GM19023 (cell line): ENCODE data around the gene RADX.

Experiments
- ATAC-seq: cut with Tn5 transposase; IDR thresholded peaks from one replicate; pipeline ENCODE4 v1.9.1; 2021; ENCODE audit warnings: mild to moderate bottlenecking, moderate library complexity; ENCODE audit not compliant: unreplicated experiment

The RADX gene

GRCh38 chrX:106680716-106681115 lies 68.9 kb downstream of the RADX start:
- ATAC-seq, result no peak

GRCh38 chrX:106684207-106684606 lies 72.4 kb downstream of the RADX start:
- no peak for ATAC-seq

- ATAC-seq, result no peak
Measured at GRCh38 chrX:106692425-106693065, 80.8 kb downstream of the RADX start.

- no peak for ATAC-seq
Measured at GRCh38 chrX:106696502-106696901, 84.7 kb downstream of the RADX start.

GRCh38 chrX:106698693-106699092 lies 86.9 kb downstream of the RADX start:
- no peak for ATAC-seq

- no peak for ATAC-seq
Measured at GRCh38 chrX:106702636-106703035, 90.9 kb downstream of the RADX start.

GRCh38 chrX:106706466-106706865 lies 94.7 kb downstream of the RADX start:
- ATAC-seq, result no peak

GRCh38 chrX:106707771-106708454 lies 96.1 kb downstream of the RADX start:
- ATAC-seq, result no peak

- ATAC-seq, result no peak
Measured at GRCh38 chrX:106710771-106711170, 99.0 kb downstream of the RADX start.

GRCh38 chrX:106711375-106711774 lies 99.6 kb downstream of the RADX start:
- no peak for ATAC-seq

- no peak for ATAC-seq
Measured at GRCh38 chrX:106716004-106716403, 104.2 kb downstream of the RADX start.

- no peak for ATAC-seq
Measured at GRCh38 chrX:106716463-106716862, 104.7 kb downstream of the RADX start.

- no peak for ATAC-seq
Measured at GRCh38 chrX:106718709-106719108, 106.9 kb downstream of the RADX start.

- no peak for ATAC-seq
Measured at GRCh38 chrX:106725931-106726330, 114.2 kb downstream of the RADX start.

GRCh38 chrX:106726485-106727437 lies 115.0 kb downstream of the RADX start, which contains the start of gene RNF128:
Gene RNF128, plus strand, starts transcription at chrX:106726701. Its CDS starts 213 bp downstream, at chrX:106726914.
- no peak for ATAC-seq

- ATAC-seq, result no peak
Measured at GRCh38 chrX:106728337-106728736, 116.6 kb downstream of the RADX start.
